H1 (cell line): Measurements from ENCODE around the gene AMN.

Source experiments
- CTCF ChIP-seq, 3 experiments: IDR thresholded peaks; 1 replicate in 2 of 3; 2 replicates in 1 of 3; pipeline versions ENCODE4 v1.5.1 to v1.6.1; 2011; ENCODE audit warnings: low read length in 3 of 3, mild to moderate bottlenecking in 3 of 3, inconsistent platforms in 2 of 3, low read depth in 1 of 3, moderate library complexity in 1 of 3; ENCODE audit not compliant: insufficient read depth in 1 of 3; ENCODE audit errors: control extremely low read depth in 1 of 3
- EZH2 ChIP-seq: fragments of 200-600 bp; sonication (generic); IDR thresholded peaks from 2 replicates; pipeline ENCODE4 v1.7.1; 2012; ENCODE audit warnings: low read depth, mild to moderate bottlenecking, moderate library complexity, low read length, inconsistent platforms; ENCODE audit not compliant: severe bottlenecking
- GABPA ChIP-seq: IDR thresholded peaks from 2 replicates; pipeline ENCODE4 v1.6.1; 2011; ENCODE audit warnings: mild to moderate bottlenecking, low read length, moderate library complexity, borderline replicate concordance; ENCODE audit not compliant: insufficient read depth
- POLR2A ChIP-seq, 2 experiments: IDR thresholded peaks; 1 replicate in 1 of 2; 2 replicates in 1 of 2; pipeline ENCODE4 v1.6.1; 2011; ENCODE audit warnings: low read depth in 2 of 2, low read length in 2 of 2, mild to moderate bottlenecking in 2 of 2; ENCODE audit errors: control extremely low read depth in 1 of 2
- SIN3A ChIP-seq, 2 experiments: IDR thresholded peaks in 1 of 2; conservative IDR thresholded peaks in 1 of 2; 2 replicates each; pipeline ENCODE4 v1.6.1; 2011 to 2012; ENCODE audit warnings: low read length in 2 of 2, improper control_type of control experiment in 1 of 2, low read depth in 1 of 2, mild to moderate bottlenecking in 1 of 2

- no peak for TF ChIP-seq POLR2A (IDR thresholded peaks at IDR 0.05; ENCODE audit: control extremely low read depth in 1 of 2, low read depth in 2 of 2, low read length in 2 of 2)
- TF ChIP-seq CTCF (IDR thresholded peaks at IDR 0.05; ENCODE audit: control extremely low read depth in 1 of 3, insufficient read depth in 1 of 3, low read depth in 1 of 3, low read length in 3 of 3) = no peak
- TF ChIP-seq SIN3A (conservative IDR thresholded peaks at IDR 0.05 in 1 of 2, IDR thresholded peaks at IDR 0.05 in 1 of 2; ENCODE audit: low read depth in 1 of 2, low read length in 2 of 2) = no peak
- no peak for TF ChIP-seq GABPA
- TF ChIP-seq EZH2 = no peak
These were observed 7.8 kb upstream of the AMN start for GRCh38 chr14:102914474-102915291.
